H1 (cell line): ENCODE results near the gene NRM. TPM values are rescaled to one million over a fixed set of nuclear protein-coding genes. Genes with fewer than 3 reads are reported as not detected.

Experiments
- polyA plus RNA-seq, 7 experiments: library from polyadenylated mRNA; depleted of rRNA in 3 of 7; stranded (reverse) in 5 of 7; unstranded in 2 of 7; fragments of >200 nt in 5 of 7; fragments of 200-250 nt in 2 of 7; gene quantifications; 1 replicate in 5 of 7; 2 replicates in 1 of 7; 4 replicates in 1 of 7; pipeline versions ENCODE4 v1.2.1 to v1.2.3, GENCODE V29; 2011 to 2013; ENCODE audit warnings: missing spikeins in 2 of 7, mixed read lengths in 2 of 7
- small RNA-seq: library from polyadenylated mRNA; stranded (forward); fragments of <200 nt; extraction: miRNeasy Mini kit (QIAGEN cat#:217004); gene quantifications from one replicate; pipeline ENCODE3, GENCODE V24; 2013; ENCODE audit not compliant: insufficient read depth
- total RNA-seq: library from RNA; stranded (reverse); fragmentation: NEBNext Ultra II Directional; extraction: Animal tissue kit (Norgen Biotek cat#: 25700); gene quantifications from 2 replicates; pipeline ENCODE4 v1.2.1, GENCODE V29; 2021

Gene NRM
- total and polyA plus RNA-seq, 2 of the 8 experiments (the other 6 are each of a cell fraction or from before 2014, with no cell fraction given), result 27.3 to 50.4 TPM

Small RNA genes lying within 50 kb of the gene (small RNA-seq; reads per million reads assigned to genes)
- gene RF00019, result not detected

Other genes with a start within 250 kb of the NRM start
- 24.4 and 28.0 TPM in 2 replicates for gene HLA-E, start 201.5 kb downstream of the NRM start, total RNA-seq
- 20.2 and 26.1 TPM in 2 replicates for gene HLA-E, start 201.5 kb downstream of the NRM start, polyA plus RNA-seq (2011; rRNA removed)
- 67.8 and 75.4 TPM in 2 replicates for gene GNL1, start 134.5 kb downstream of the NRM start, total RNA-seq
- gene GNL1, start 134.5 kb downstream of the NRM start, polyA plus RNA-seq (2011; rRNA removed), result 42.4 and 52.9 TPM in 2 replicates
- 10.5 and 11.6 TPM in 2 replicates for gene PRR3, start 133.7 kb downstream of the NRM start, total RNA-seq
- gene PRR3, start 133.7 kb downstream of the NRM start, polyA plus RNA-seq (2011; rRNA removed), result 24.2 and 24.3 TPM in 2 replicates
- 119 and 123 TPM in 2 replicates for gene ABCF1, start 119.5 kb downstream of the NRM start, total RNA-seq
- 48.8 and 59.5 TPM in 2 replicates for gene ABCF1, start 119.5 kb downstream of the NRM start, polyA plus RNA-seq (2011; rRNA removed)
- 78.9 and 89.1 TPM in 2 replicates for gene PPP1R10, start 73.7 kb downstream of the NRM start, total RNA-seq
- gene PPP1R10, start 73.7 kb downstream of the NRM start, polyA plus RNA-seq (2011; rRNA removed), result 23.9 and 25.3 TPM in 2 replicates
- 57.8 and 60.7 TPM in 2 replicates for gene MRPS18B, start 73.1 kb downstream of the NRM start, total RNA-seq
- 75.8 and 83.3 TPM in 2 replicates for gene MRPS18B, start 73.1 kb downstream of the NRM start, polyA plus RNA-seq (2011; rRNA removed)
- 14.6 and 15.9 TPM in 2 replicates for gene ATAT1, start 64.1 kb downstream of the NRM start, total RNA-seq
- gene ATAT1, start 64.1 kb downstream of the NRM start, polyA plus RNA-seq (2011; rRNA removed), result 14.4 and 18.3 TPM in 2 replicates
- 18.2 and 20.8 TPM in 2 replicates for gene C6orf136, start 43.9 kb downstream of the NRM start, total RNA-seq
- 23.1 and 30.4 TPM in 2 replicates for gene C6orf136, start 43.9 kb downstream of the NRM start, polyA plus RNA-seq (2011; rRNA removed)
- gene DHX16, start 18.0 kb downstream of the NRM start, total RNA-seq, result 27.4 and 29.4 TPM in 2 replicates
- 44.4 and 53.8 TPM in 2 replicates for gene DHX16, start 18.0 kb downstream of the NRM start, polyA plus RNA-seq (2011; rRNA removed)
- 23.6 and 25.1 TPM in 2 replicates for gene PPP1R18, start 4.3 kb downstream of the NRM start, total RNA-seq
- 29.1 and 33.2 TPM in 2 replicates for gene PPP1R18, start 4.3 kb downstream of the NRM start, polyA plus RNA-seq (2011; rRNA removed)
- 68.0 and 81.1 TPM in 2 replicates for gene MDC1, start 26.3 kb upstream of the NRM start, total RNA-seq
- 29.9 and 40.9 TPM in 2 replicates for gene MDC1, start 26.3 kb upstream of the NRM start, polyA plus RNA-seq (2011; rRNA removed)
- 1,880 and 1,905 TPM in 2 replicates for gene TUBB, start 29.4 kb upstream of the NRM start, total RNA-seq
- gene TUBB, start 29.4 kb upstream of the NRM start, polyA plus RNA-seq (2011; rRNA removed), result 2,449 and 3,022 TPM in 2 replicates
- 85.4 and 87.5 TPM in 2 replicates for gene FLOT1, start 51.7 kb upstream of the NRM start, total RNA-seq
- gene FLOT1, start 51.7 kb upstream of the NRM start, polyA plus RNA-seq (2011; rRNA removed), result 88.1 and 103 TPM in 2 replicates
- gene IER3, start 53.6 kb upstream of the NRM start, total RNA-seq, result 26.2 and 26.5 TPM in 2 replicates
- 11.9 and 13.4 TPM in 2 replicates for gene IER3, start 53.6 kb upstream of the NRM start, polyA plus RNA-seq (2011; rRNA removed)
- gene DDR1, start 193.5 kb upstream of the NRM start, total RNA-seq, result 181 and 182 TPM in 2 replicates
- gene DDR1, start 193.5 kb upstream of the NRM start, polyA plus RNA-seq (2011; rRNA removed), result 99.4 and 134 TPM in 2 replicates
- gene GTF2H4, start 217.2 kb upstream of the NRM start, total RNA-seq, result 49.5 and 53.4 TPM in 2 replicates
- gene GTF2H4, start 217.2 kb upstream of the NRM start, polyA plus RNA-seq (2011; rRNA removed), result 42.3 and 46.2 TPM in 2 replicates
- gene VARS2, start 223.3 kb upstream of the NRM start, total RNA-seq, result 41.2 and 47.7 TPM in 2 replicates
- 26.8 and 34.8 TPM in 2 replicates for gene VARS2, start 223.3 kb upstream of the NRM start, polyA plus RNA-seq (2011; rRNA removed)
- gene SFTA2, start 241.2 kb upstream of the NRM start, total RNA-seq, result not detected in 2 replicates
- not detected in 2 replicates for gene SFTA2, start 241.2 kb upstream of the NRM start, polyA plus RNA-seq (2011; rRNA removed)
- 0.08 and 0.37 TPM in 2 replicates for gene MUCL3, start 250.0 kb upstream of the NRM start, total RNA-seq
- 0.15 and 0.22 TPM in 2 replicates for gene MUCL3, start 250.0 kb upstream of the NRM start, polyA plus RNA-seq (2011; rRNA removed)